ENCODE data around the gene SPEN. TPM values are rescaled to one million over a fixed set of nuclear protein-coding genes. Genes with fewer than 3 reads are reported as not detected.
A peak's percentile ranks its signal among the peaks of the same experiment; 100 is the strongest.

The SPEN gene
- total RNA-seq, 1 donor from 2014 or later = 19.2 TPM

DNA sequence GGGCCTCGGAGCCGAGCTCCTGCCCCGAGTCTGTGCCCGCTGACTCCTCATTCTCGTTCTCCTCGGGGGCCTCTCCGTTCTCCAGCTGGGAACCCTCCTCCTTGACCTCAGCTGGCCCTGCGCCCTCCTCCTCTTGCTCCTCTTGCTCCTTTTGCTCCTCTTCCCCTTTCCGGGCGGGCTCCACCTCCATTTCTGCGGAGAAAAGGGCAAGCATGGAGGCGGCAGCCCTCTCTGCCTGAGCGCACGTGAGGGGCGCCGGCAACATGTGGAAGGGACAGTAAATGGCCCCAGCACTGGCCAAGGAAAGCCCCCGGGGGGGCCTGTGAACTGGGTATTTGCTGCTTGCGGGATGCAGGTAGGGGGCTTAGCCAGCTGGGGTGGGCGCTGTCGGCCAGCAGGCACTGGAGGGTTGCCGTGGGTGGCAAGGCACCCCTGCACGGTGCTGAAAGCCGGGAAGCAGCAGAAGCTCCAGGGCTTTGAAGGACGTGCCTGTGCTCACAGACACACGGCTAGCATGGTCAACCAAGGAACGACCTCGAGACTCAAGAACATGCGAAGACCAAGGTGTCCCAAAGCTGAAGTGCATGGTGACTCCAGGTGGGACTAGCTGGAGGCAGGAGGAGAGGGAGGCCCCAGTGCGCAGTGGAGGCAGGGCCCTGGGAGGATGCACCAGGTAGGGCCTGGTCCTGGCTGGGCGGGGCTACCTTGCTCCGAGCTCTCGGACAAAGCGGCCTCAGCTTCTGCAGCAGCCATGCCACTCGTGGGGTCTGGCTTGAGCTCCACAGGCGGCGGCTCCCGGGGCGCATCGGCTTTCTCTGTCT lies 97.7 kb downstream of the SPEN start:
- Histone ChIP-seq H3K36me3 (ENCODE audit: control insufficient read depth, insufficient read depth, low read length) (peaks cover 43% of the 10 kb centered on the region), H3K4me3 (ENCODE audit: low read depth, low read length) (no peak overlapping the region), H3K27me3 (ENCODE audit: control insufficient read depth, insufficient read depth, low read length) (no peaks in the 10 kb centered on the region)
- no peak for DNase-seq (ENCODE audit: low read depth)
- TF ChIP-seq, protein P1, sequence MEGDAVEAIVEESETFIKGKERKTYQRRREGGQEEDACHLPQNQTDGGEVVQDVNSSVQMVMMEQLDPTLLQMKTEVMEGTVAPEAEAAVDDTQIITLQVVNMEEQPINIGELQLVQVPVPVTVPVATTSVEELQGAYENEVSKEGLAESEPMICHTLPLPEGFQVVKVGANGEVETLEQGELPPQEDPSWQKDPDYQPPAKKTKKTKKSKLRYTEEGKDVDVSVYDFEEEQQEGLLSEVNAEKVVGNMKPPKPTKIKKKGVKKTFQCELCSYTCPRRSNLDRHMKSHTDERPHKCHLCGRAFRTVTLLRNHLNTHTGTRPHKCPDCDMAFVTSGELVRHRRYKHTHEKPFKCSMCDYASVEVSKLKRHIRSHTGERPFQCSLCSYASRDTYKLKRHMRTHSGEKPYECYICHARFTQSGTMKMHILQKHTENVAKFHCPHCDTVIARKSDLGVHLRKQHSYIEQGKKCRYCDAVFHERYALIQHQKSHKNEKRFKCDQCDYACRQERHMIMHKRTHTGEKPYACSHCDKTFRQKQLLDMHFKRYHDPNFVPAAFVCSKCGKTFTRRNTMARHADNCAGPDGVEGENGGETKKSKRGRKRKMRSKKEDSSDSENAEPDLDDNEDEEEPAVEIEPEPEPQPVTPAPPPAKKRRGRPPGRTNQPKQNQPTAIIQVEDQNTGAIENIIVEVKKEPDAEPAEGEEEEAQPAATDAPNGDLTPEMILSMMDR (IDR thresholded peaks at IDR 0.05; ENCODE audit: insufficient read depth, low read length, severe bottlenecking) = no peak
- peak; percentile 18 for FAIRE-seq

DNA sequence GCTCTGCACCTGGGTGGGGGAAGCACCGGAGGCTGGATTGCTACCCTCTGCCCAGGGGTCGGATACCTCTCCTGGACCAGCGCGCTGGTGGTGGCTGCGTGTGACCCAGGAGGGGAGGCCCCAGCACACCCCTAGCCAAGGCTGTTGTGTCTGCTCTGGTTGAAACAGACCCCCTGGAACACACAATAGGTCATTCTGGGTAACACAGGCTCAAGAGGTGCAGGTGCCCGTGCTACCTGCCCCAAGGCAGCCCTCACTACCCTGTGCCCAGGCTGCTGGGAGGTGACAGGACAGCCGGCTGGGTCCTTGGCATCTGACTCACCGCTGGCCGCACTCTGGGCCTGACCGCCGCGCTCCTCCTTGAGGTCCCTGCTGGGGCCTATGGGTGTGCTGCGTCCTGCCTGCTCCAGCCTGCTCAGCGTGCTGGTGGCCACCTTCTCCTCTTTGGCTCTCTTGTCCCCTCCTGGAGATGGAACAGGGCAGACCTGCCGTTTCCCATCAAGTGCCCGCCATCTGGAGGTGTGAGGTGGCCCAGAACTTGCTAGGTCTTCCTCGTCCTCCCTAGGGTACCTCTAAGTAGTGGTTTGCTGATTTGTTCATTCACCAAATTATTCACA lies 98.4 kb downstream of the SPEN start:
- Histone ChIP-seq H3K36me3 (ENCODE audit: control insufficient read depth, insufficient read depth, low read length) (peaks cover 41% of the 10 kb centered on the region), H3K27me3 (ENCODE audit: control insufficient read depth, insufficient read depth, low read length) (no peaks in the 10 kb centered on the region), H3K4me3 (ENCODE audit: low read depth, low read length) (no peak overlapping the region)
- FAIRE-seq (no peak), DNase-seq (ENCODE audit: low read depth) (no peak)
- TF ChIP-seq, protein P1 (IDR thresholded peaks at IDR 0.05; ENCODE audit: insufficient read depth, low read length, severe bottlenecking) = no peak

DNA sequence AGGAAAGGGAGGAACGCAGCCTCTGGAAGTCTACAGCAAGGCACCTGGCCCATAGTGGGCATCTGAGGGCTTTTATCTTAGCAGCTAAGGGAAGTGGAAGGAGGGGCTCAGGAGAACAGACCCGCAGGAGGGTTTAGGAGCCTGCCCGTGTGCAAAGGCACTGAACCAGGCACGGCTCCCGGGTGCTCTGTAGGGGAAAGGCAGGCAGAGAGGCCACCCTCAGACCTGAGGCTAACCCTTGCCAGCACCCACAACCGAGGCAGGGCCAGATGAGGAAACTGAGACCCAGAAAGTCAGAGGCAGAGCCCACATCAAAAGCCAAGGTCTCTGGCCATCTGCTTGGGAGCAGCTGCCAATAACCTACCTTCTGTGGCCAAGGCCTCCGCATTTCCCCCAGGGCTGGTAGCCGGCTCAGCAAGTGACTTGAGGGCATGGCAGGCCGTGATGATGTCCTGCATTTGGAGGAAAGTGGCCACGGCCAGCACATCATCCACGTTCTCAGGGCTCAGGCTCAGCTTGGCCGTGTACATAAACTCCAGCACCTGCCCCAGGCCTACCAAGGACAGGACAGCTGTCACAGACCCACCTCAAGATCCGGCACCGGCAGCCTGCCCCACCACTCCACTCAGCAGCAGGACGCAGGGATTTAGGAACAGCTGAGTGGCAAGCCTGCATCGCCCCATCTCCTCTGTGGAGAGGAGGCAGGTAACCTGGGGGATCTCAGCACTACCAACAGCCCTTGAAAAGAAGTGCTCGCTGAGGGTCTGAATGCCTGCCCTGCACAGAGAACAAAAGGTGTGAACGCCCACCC lies 99.3 kb downstream of the SPEN start:
- H3K4me3 ChIP-seq (ENCODE audit: low read depth, low read length) = no peak overlapping the region
- H3K36me3 ChIP-seq (ENCODE audit: control insufficient read depth, insufficient read depth, low read length) = peaks cover 40% of the 10 kb centered on the region
- TF ChIP-seq, protein P1 (IDR thresholded peaks at IDR 0.05; ENCODE audit: insufficient read depth, low read length, severe bottlenecking) = no peak
- H3K27me3 ChIP-seq (ENCODE audit: control insufficient read depth, insufficient read depth, low read length) = no peaks in the 10 kb centered on the region
- DNase-seq (ENCODE audit: low read depth) (no peak), FAIRE-seq (no peak)

DNA sequence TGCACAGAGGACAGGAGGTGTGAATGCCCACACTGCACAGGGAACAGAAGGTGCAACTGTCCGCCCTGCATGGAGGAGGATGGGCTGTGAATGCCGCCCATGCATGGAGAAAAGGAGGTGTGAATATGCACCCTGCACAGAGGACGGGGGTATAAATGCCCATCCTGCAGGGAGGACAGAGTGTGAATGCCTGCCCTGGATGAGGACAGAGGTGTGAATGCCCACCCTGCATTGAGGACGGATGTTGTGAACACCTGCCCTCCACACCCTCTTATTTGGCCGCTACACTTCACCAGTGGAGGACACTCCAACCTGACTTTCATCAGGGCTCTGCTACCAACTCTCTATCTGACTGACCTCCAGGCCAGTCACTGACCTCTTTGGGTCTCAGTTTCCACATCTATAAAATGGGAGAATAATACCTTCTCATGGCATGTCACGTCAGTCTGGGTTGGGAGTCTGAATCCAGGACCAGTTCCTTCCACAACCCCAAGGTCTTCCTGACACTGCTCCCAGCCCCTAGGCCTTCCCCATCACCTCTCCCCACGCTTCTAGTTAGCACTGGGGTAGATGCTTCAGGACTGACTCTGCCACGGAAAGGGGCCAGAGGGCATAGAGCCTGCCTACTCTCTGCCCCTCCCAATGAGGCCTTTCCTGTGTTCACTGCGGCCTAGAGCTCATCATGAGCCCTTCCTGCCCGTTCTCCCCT lies 100.0 kb downstream of the SPEN start:
- TF ChIP-seq, protein P1 (IDR thresholded peaks at IDR 0.05; ENCODE audit: insufficient read depth, low read length, severe bottlenecking) = no peak
- FAIRE-seq (peak; percentile 52), DNase-seq (ENCODE audit: low read depth) (no peak)
- Histone ChIP-seq H3K36me3 (ENCODE audit: control insufficient read depth, insufficient read depth, low read length) (peaks cover 37% of the 10 kb centered on the region), H3K4me3 (ENCODE audit: low read depth, low read length) (no peak overlapping the region), H3K27me3 (ENCODE audit: control insufficient read depth, insufficient read depth, low read length) (no peaks in the 10 kb centered on the region)

DNA sequence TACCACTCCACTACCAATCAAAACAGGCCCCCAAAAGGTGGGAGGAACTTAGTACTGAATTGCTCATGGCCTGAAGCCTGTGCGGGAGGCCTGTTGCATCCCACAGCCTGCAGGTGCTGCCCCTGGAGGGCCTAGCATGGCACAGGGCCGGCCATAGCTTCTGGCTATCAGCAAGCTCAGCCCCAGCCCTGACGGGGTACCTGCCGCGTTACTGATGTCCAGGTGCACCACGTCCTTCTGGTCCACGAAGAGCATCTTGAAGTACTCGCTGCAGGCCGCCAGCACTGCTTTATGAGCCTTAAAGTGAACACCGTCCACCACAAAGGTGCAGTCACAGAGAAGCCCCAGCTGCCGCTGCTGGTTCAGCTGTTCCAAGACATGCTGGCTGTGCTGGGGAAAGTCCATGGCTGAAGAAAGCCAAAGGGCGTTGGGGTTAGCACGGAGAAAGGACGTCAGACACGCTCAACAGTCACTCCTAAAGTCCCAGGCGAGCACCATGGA lies 100.6 kb downstream of the SPEN start:
- TF ChIP-seq, protein P1 (IDR thresholded peaks at IDR 0.05; ENCODE audit: insufficient read depth, low read length, severe bottlenecking) = no peak
- Histone ChIP-seq H3K36me3 (ENCODE audit: control insufficient read depth, insufficient read depth, low read length) (peaks cover 33% of the 10 kb centered on the region), H3K4me3 (ENCODE audit: low read depth, low read length) (no peak overlapping the region), H3K27me3 (ENCODE audit: control insufficient read depth, insufficient read depth, low read length) (no peaks in the 10 kb centered on the region)
- no peak for FAIRE-seq
- no peak for DNase-seq (ENCODE audit: low read depth)

Data from bronchial epithelial cell (primary cell).